Osteoblast (primary cell): ENCODE data around the gene PIK3CB. TPM values are rescaled to one million over a fixed set of nuclear protein-coding genes. Genes with fewer than 3 reads are reported as not detected.
"Not testable (repeated sequence)": the region's sequence is repeated elsewhere in the genome, so short reads cannot be mapped to it uniquely, and the experiment has no call there.

Experiments
- DNase-seq: peaks from one replicate; pipeline ENCODE4 v3.0.0; 2011; ENCODE audit warnings: low spot score, mixed read lengths; ENCODE audit not compliant: insufficient read length; ENCODE audit errors: missing footprints
- H2AFZ ChIP-seq: 2 replicates; pipeline ENCODE4 v1.6.0; 2011; ENCODE audit warnings: mild to moderate bottlenecking, low read length
- H3K27ac ChIP-seq: 2 replicates; pipeline ENCODE4 v1.5.1; 2011; ENCODE audit warnings: mild to moderate bottlenecking, low read depth, low read length, moderate library complexity
- H3K27me3 ChIP-seq: 2 replicates; pipeline ENCODE4 v1.6.0; 2012; ENCODE audit warnings: mild to moderate bottlenecking, control low read depth, inconsistent platforms, low read length, moderate library complexity; ENCODE audit not compliant: insufficient read depth
- H3K36me3 ChIP-seq: 2 replicates; pipeline ENCODE4 v1.5.1; 2011; ENCODE audit warnings: mild to moderate bottlenecking, low read length, control low read depth, moderate library complexity; ENCODE audit not compliant: insufficient read depth
- H3K4me1 ChIP-seq: 2 replicates; pipeline ENCODE4 v1.5.1; 2011; ENCODE audit warnings: mild to moderate bottlenecking, low read length, control low read depth, moderate library complexity; ENCODE audit not compliant: insufficient read depth
- H3K4me2 ChIP-seq: 2 replicates; pipeline ENCODE4 v1.6.0; 2011; ENCODE audit warnings: mild to moderate bottlenecking, low read length; ENCODE audit not compliant: insufficient read depth
- H3K4me3 ChIP-seq: fragments of 200-600 bp; sonication (generic); 3 replicates; pipeline ENCODE4 v1.5.1; 2012; ENCODE audit warnings: mild to moderate bottlenecking, low read length, inconsistent platforms; ENCODE audit not compliant: insufficient read depth
- H3K79me2 ChIP-seq: 2 replicates; pipeline ENCODE4 v1.6.0; 2012; ENCODE audit warnings: mild to moderate bottlenecking, low read length, control low read depth, inconsistent platforms; ENCODE audit not compliant: insufficient read depth
- H3K9me3 ChIP-seq: 2 replicates; pipeline ENCODE4 v1.5.1; 2011; ENCODE audit warnings: low read depth, low read length, control low read depth
- H4K20me1 ChIP-seq: 2 replicates; pipeline ENCODE4 v1.6.0; 2012; ENCODE audit warnings: mild to moderate bottlenecking, low read length, control low read depth; ENCODE audit not compliant: insufficient read depth
- total RNA-seq: library from RNA; depleted of rRNA; stranded (reverse); fragments of >200 nt; gene quantifications from 2 replicates; pipeline ENCODE4 v1.2.3, GENCODE V29; 2012
- TF ChIP-seq, protein P1 (sequence below): IDR thresholded peaks from 2 replicates; pipeline ENCODE4 v1.5.1; 2011; ENCODE audit warnings: mild to moderate bottlenecking, low read depth, low read length, moderate library complexity; ENCODE audit errors: extremely low read depth

The PIK3CB gene
- total RNA-seq, 1 donor = 14.5 TPM

GRCh38 chr3:138846262-138846791 is 11.6 kb upstream of the PIK3CB start:
- H3K79me2 ChIP-seq = no peaks in the 10 kb centered on the region
- DNase-seq = peak; percentile 42
- no peaks in the 10 kb centered on the region for H3K9me3 ChIP-seq
- no peak overlapping the region for H3K4me3 ChIP-seq
- H4K20me1 ChIP-seq = no peaks in the 10 kb centered on the region
- no peak overlapping the region for H3K27ac ChIP-seq
- no peak overlapping the region for H2AFZ ChIP-seq
- no peaks in the 10 kb centered on the region for H3K36me3 ChIP-seq
- no peaks in the 10 kb centered on the region for H3K27me3 ChIP-seq
- H3K4me1 ChIP-seq = no peaks in the 10 kb centered on the region
- TF ChIP-seq, protein P1, sequence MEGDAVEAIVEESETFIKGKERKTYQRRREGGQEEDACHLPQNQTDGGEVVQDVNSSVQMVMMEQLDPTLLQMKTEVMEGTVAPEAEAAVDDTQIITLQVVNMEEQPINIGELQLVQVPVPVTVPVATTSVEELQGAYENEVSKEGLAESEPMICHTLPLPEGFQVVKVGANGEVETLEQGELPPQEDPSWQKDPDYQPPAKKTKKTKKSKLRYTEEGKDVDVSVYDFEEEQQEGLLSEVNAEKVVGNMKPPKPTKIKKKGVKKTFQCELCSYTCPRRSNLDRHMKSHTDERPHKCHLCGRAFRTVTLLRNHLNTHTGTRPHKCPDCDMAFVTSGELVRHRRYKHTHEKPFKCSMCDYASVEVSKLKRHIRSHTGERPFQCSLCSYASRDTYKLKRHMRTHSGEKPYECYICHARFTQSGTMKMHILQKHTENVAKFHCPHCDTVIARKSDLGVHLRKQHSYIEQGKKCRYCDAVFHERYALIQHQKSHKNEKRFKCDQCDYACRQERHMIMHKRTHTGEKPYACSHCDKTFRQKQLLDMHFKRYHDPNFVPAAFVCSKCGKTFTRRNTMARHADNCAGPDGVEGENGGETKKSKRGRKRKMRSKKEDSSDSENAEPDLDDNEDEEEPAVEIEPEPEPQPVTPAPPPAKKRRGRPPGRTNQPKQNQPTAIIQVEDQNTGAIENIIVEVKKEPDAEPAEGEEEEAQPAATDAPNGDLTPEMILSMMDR = no peak
- H3K4me2 ChIP-seq = no peak overlapping the region

GRCh38 chr3:138845771-138846173 is 11.0 kb upstream of the PIK3CB start:
- TF ChIP-seq, protein P1 = no peak
- Histone ChIP-seq H3K4me2 (no peak overlapping the region), H3K79me2 (no peaks in the 10 kb centered on the region), H3K27me3 (no peaks in the 10 kb centered on the region), H4K20me1 (no peaks in the 10 kb centered on the region), H3K36me3 (no peaks in the 10 kb centered on the region), H3K4me3 (no peak overlapping the region), H3K4me1 (no peaks in the 10 kb centered on the region), H3K9me3 (no peaks in the 10 kb centered on the region), H2AFZ (no peak overlapping the region), H3K27ac (no peak overlapping the region)
- DNase-seq = no peak

DNA sequence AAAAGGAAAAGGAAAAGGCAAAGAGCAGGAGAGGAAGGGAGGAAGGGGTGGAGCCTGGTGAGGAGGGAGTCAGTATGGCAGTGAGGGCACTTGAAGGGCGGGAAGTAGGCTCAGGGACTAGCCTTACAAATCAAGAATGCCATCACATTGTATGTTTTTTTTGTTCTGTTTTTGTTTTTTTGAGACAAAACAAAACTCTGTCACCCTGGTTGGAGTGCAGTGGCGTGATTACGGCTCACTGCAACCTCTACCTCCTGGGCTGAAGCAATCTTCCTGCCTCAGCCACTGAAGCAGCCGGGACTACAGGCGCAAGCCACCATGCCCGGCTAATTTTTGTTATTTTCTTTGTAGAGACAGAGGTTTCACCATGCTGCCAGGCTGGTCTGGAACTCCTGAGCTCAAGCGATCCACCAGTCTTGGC is 10.5 kb upstream of the PIK3CB start:
- Histone ChIP-seq H3K79me2 (no peaks in the 10 kb centered on the region), H3K36me3 (no peaks in the 10 kb centered on the region), H3K4me1 (no peaks in the 10 kb centered on the region), H3K4me3 (no peak overlapping the region), H3K27ac (no peak overlapping the region), H3K27me3 (no peaks in the 10 kb centered on the region), H3K9me3 (no peaks in the 10 kb centered on the region), H3K4me2 (peak overlapping the region; percentile 43), H2AFZ (peak overlapping the region; percentile 75), H4K20me1 (no peaks in the 10 kb centered on the region)
- DNase-seq = no peak
- TF ChIP-seq, protein P1 = no peak

GRCh38 chr3:138842483-138843188 is 7.9 kb upstream of the PIK3CB start:
- Histone ChIP-seq H3K9me3 (no peaks in the 10 kb centered on the region), H3K4me3 (no peak overlapping the region), H3K27me3 (no peaks in the 10 kb centered on the region), H2AFZ (no peak overlapping the region), H3K4me2 (no peak overlapping the region), H3K27ac (no peak overlapping the region), H3K79me2 (no peaks in the 10 kb centered on the region), H3K4me1 (no peaks in the 10 kb centered on the region), H4K20me1 (no peaks in the 10 kb centered on the region), H3K36me3 (no peaks in the 10 kb centered on the region)
- TF ChIP-seq, protein P1 = no peak
- DNase-seq = no peak

DNA sequence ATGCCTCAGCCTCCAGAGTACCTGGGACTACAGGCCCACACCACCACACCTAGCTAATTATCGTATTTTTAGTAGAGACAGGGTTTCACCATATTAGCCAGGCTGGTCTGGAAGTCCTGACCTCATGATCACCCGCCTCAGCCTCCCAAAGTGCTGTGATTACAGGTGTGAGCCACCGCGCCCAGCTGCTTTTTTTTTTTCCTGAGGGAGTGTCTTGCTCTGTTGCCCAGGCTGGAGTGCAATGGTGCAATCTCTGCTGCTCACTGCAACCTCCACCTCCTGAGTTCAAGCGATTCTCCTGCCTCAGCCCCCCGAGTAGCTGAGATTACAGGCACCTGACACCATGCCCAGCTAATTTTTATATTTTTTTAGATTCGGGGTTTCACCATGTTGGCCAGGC is 3.7 kb upstream of the PIK3CB start:
- not testable (repeated sequence) for H3K4me3 ChIP-seq, H3K4me2 ChIP-seq, H3K27me3 ChIP-seq, H3K36me3 ChIP-seq, H3K9me3 ChIP-seq, DNase-seq, H3K27ac ChIP-seq, H2AFZ ChIP-seq, H4K20me1 ChIP-seq
- H3K4me1 ChIP-seq = peaks cover 13% of the 10 kb centered on the region
- peaks cover 13% of the 10 kb centered on the region for H3K79me2 ChIP-seq

DNA sequence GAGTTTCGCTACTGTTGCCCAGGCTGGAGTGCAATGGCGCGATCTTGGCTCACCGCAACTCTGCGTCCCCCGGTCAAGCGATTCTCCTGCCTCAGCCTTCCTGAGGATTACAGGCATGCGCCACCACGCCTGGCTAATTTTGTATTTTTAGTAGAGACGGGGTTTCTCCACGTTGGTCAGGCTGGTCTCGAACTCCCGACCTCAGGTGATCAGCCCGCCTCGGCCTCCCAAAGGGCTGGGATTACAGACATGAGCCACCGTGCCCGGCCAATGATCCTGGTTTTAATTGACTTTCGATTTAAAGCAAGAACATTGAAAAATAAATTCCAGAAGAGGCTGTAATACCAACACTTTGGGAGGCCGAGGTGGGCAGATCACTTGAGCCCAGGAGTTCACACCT is 1.1 kb upstream of the PIK3CB start:
- not testable (repeated sequence) for H3K4me3 ChIP-seq, DNase-seq
- H2AFZ ChIP-seq = peak overlapping the region; percentile 98

More for the DNA sequence above, 1.1 kb upstream of the PIK3CB start:
- H3K27me3 ChIP-seq, H3K27ac ChIP-seq, H4K20me1 ChIP-seq, H3K36me3 ChIP-seq, H3K9me3 ChIP-seq: not testable (repeated sequence)
- Histone ChIP-seq H3K4me2 (peak overlapping the region; percentile 83), H3K4me1 (peaks cover 16% of the 10 kb centered on the region), H3K79me2 (peaks cover 33% of the 10 kb centered on the region)
